ENCODE measurements around the gene FAM89B.
"Not testable (repeated sequence)": the region's sequence is repeated elsewhere in the genome, so short reads cannot be mapped to it uniquely, and the experiment has no call there.

FAM89B gene

DNA sequence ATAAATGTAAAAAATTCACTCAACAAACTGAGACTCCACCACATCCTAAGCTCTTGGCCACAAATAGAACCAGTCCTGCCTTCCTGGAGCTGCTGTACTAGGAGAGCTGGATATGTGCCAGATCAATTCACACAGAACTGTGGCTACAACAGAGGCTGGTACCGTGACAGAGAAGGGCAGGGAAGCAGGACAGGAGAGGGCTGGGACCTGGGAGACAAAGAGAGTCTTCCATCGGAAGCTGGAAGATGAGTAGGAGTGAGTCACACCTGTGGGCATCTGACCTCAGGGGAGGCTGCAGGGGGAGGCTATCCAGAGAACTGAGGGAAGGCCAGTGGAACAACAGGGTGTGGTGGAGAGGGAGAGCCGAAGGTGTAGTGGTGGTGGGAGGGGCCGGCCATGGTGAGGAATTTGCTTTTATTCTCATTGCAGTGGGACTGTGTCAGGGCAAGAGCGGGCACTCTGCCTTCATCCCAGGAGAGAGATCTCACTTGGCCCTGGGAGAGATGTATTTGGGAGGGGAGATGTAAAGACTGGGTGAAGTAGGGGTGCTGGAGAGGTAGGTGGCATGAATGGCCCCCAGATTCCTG is 12.3 kb upstream of the FAM89B start:
- TF ChIP-seq, protein P1, sequence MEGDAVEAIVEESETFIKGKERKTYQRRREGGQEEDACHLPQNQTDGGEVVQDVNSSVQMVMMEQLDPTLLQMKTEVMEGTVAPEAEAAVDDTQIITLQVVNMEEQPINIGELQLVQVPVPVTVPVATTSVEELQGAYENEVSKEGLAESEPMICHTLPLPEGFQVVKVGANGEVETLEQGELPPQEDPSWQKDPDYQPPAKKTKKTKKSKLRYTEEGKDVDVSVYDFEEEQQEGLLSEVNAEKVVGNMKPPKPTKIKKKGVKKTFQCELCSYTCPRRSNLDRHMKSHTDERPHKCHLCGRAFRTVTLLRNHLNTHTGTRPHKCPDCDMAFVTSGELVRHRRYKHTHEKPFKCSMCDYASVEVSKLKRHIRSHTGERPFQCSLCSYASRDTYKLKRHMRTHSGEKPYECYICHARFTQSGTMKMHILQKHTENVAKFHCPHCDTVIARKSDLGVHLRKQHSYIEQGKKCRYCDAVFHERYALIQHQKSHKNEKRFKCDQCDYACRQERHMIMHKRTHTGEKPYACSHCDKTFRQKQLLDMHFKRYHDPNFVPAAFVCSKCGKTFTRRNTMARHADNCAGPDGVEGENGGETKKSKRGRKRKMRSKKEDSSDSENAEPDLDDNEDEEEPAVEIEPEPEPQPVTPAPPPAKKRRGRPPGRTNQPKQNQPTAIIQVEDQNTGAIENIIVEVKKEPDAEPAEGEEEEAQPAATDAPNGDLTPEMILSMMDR (IDR thresholded peaks at IDR 0.05; ENCODE audit: low read depth, low read length): no peak

GRCh38 chr11:65560555-65561418 is 11.6 kb upstream of the FAM89B start:
- TF ChIP-seq, protein P1 (IDR thresholded peaks at IDR 0.05; ENCODE audit: low read depth, low read length): no peak
- H3K4me3 ChIP-seq (ENCODE audit: low read depth, low read length): no peak overlapping the region

More for the DNA sequence above, 12.3 kb upstream of the FAM89B start:
- H3K4me3 ChIP-seq (ENCODE audit: low read depth, low read length): no peak overlapping the region

DNA sequence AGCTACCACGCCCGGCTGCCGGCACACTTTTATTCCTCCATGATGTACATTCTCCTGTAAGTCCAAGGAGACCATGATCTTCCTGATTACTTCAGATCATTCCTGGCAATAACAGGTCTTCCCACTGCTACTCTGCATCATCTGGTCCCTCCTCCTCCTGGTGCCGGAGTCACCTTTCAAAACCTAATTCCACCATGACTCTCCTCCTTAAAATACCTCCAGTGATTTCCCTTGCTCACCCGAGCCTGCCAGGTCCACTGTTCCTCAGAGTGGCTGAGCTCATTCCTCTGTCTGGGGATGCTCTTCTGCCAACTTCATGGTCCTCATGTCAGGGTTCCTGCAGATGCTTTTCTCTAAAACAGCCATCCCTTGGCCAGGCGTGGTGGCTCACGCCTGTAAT is 10.3 kb upstream of the FAM89B start:
- no peak overlapping the region for H3K4me3 ChIP-seq (ENCODE audit: low read depth, low read length)
- TF ChIP-seq, protein P1 (IDR thresholded peaks at IDR 0.05; ENCODE audit: low read depth, low read length): no peak

DNA sequence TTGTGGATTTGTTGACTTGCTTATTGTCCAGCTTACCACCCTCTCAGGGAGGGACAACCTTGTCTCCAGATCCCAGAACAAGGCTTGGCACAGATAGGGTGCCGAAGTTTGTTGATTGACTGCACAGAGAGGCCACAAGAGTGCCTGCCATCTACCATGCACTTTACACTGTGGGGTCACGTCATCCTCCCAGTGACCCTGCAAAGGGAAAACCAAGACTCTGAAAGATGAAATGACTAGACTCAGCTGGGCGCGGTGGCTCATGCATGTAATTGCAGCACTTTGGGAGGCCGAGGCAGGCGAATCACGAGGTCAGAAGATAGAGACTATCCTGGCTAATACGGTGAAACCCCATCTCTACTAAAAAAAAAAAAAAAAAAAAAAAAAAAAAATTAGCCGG is 9.6 kb upstream of the FAM89B start:
- TF ChIP-seq, protein P1 (IDR thresholded peaks at IDR 0.05; ENCODE audit: low read depth, low read length): no peak

GRCh38 chr11:65563601-65564000 is 8.7 kb upstream of the FAM89B start:
- no peak overlapping the region for H3K4me3 ChIP-seq (ENCODE audit: low read depth, low read length)
- TF ChIP-seq, protein P1 (IDR thresholded peaks at IDR 0.05; ENCODE audit: low read depth, low read length): no peak

More for the DNA sequence above, 9.6 kb upstream of the FAM89B start:
- no peak overlapping the region for H3K4me3 ChIP-seq (ENCODE audit: low read depth, low read length)

GRCh38 chr11:65564879-65565559 is 7.3 kb upstream of the FAM89B start:
- H3K4me3 ChIP-seq (ENCODE audit: low read depth, low read length): not testable (repeated sequence)

- H3K4me3 ChIP-seq (ENCODE audit: low read depth, low read length): no peak overlapping the region
- TF ChIP-seq, protein P1 (IDR thresholded peaks at IDR 0.05; ENCODE audit: low read depth, low read length): no peak
These were observed 6.5 kb upstream of the FAM89B start for GRCh38 chr11:65565624-65566453.
